ENCODE measurements around the gene FBXL3.
A peak's percentile ranks its signal among the peaks of the same experiment; 100 is the strongest.

Gene FBXL3

GRCh38 chr13:76991432-76991795, 35.5 kb downstream of the FBXL3 start:
- no peak for DNase-seq

GRCh38 chr13:76983676-76984075, 43.3 kb downstream of the FBXL3 start:
- no peak for DNase-seq
- TF ChIP-seq GATA1 (IDR thresholded peaks at IDR 0.05; ENCODE audit: low read depth, low read length), result no peak

More at GRCh38 chr13:76991432-76991795, 35.5 kb downstream of the FBXL3 start:
- TF ChIP-seq GATA1 (IDR thresholded peaks at IDR 0.05; ENCODE audit: low read depth, low read length) (no peak), POLR2A (IDR thresholded peaks at IDR 0.05; ENCODE audit: low read length) (no peak)

DNA sequence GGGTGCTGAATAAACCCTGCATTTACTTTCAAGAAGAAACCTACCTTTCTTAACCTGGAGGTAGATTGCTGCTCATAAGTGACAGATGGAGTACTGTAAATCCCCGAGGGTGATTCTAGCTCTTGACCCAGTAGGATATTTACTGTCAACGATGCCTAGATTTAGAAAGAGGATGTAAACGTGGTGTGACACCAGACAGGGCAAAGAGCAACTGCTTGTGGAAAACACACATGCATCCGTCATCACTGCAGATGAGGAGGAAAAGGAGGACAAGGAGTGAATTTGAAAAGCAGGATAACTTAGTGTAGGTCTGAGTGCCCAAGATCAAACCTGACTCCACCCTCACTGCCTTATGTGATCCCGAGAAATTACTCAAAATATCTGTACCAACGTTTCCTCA, 44.9 kb downstream of the FBXL3 start:
- TF ChIP-seq GATA1 (IDR thresholded peaks at IDR 0.05; ENCODE audit: low read depth, low read length) (no peak), POLR2A (IDR thresholded peaks at IDR 0.05; ENCODE audit: low read length) (no peak)
- DNase-seq, result no peak

- TF ChIP-seq POLR2A (IDR thresholded peaks at IDR 0.05; ENCODE audit: low read length) (no peak), GATA1 (IDR thresholded peaks at IDR 0.05; ENCODE audit: low read depth, low read length) (no peak)
- peak; percentile 73 to 85 for DNase-seq
Observed at GRCh38 chr13:76980075-76980718, 46.8 kb downstream of the FBXL3 start.

- no peak for DNase-seq
Observed at GRCh38 chr13:76976929-76977328, 50.0 kb downstream of the FBXL3 start.

DNA sequence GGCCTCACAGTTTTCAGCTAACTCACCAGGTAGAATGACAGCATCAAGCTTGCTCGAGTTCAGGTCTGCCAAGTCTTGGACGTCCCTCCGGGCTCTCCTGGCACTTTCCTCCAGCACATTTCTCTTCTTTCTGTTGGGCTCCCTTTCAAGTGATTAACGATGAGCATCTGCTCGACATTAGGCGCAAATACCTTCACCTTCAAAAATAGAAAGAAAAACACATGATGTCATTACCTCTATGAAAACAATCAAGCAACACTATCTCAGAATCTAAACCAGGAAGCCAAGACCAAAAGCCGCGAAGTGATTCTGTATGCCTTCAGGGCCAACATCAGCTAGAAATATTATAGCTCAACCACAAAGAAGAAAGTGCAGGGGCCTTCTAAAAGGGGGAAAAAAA, 50.5 kb downstream of the FBXL3 start:
- no peak for DNase-seq
- no peak for TF ChIP-seq POLR2A (IDR thresholded peaks at IDR 0.05; ENCODE audit: low read length)
- no peak for TF ChIP-seq GATA1 (IDR thresholded peaks at IDR 0.05; ENCODE audit: low read depth, low read length)

More at GRCh38 chr13:76976929-76977328, 50.0 kb downstream of the FBXL3 start:
- TF ChIP-seq GATA1 (IDR thresholded peaks at IDR 0.05; ENCODE audit: low read depth, low read length), result no peak

- DNase-seq, result no peak
- TF ChIP-seq POLR2A (IDR thresholded peaks at IDR 0.05; ENCODE audit: low read length) (no peak), GATA1 (IDR thresholded peaks at IDR 0.05; ENCODE audit: low read depth, low read length) (no peak)
Observed at GRCh38 chr13:76975863-76976262, 51.1 kb downstream of the FBXL3 start.

- no peak for DNase-seq
- TF ChIP-seq GATA1 (IDR thresholded peaks at IDR 0.05; ENCODE audit: low read depth, low read length) (no peak), POLR2A (IDR thresholded peaks at IDR 0.05; ENCODE audit: low read length) (no peak)
Observed at GRCh38 chr13:76974618-76974975, 52.4 kb downstream of the FBXL3 start.

DNA sequence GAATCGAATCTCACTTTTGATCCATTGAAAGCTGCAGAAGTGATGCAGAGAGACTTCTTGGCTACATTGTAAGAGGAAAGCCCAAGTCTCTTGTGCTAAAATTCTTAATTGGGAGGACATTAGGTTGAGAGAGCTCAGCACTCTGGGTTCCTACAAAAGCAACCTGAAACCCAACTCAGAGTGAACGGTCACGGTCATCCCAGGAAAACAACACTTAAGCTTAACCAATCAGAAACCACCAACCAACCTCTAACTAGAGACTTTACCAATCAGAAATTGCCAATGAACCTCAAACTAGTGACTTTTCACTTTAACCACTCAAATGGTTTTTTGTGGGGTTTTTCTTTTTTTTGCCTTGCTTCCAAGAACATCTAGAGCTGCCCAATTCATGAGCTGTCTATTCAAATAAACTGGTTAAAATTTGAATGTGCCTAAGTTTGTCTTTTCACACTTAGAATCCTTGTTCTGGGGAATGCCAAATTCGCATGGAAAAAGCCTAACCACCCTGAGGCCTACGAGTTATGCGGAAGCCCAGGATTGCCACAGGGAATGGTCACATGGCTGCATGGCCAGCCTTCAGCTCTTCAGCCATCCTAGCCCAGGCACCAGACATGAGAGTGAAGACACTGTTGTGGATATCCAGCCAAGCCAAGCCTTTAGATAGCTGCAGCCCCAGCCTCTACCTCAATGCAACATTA, 52.9 kb downstream of the FBXL3 start:
- no peak for DNase-seq
- TF ChIP-seq POLR2A (IDR thresholded peaks at IDR 0.05; ENCODE audit: low read length) (no peak), GATA1 (IDR thresholded peaks at IDR 0.05; ENCODE audit: low read depth, low read length) (no peak)

- no peak for TF ChIP-seq GATA1 (IDR thresholded peaks at IDR 0.05; ENCODE audit: low read depth, low read length)
- TF ChIP-seq POLR2A (IDR thresholded peaks at IDR 0.05; ENCODE audit: low read length), result no peak
- peak; percentile 71 to 79 for DNase-seq
Observed at GRCh38 chr13:76971851-76972829, 54.8 kb downstream of the FBXL3 start.

DNA sequence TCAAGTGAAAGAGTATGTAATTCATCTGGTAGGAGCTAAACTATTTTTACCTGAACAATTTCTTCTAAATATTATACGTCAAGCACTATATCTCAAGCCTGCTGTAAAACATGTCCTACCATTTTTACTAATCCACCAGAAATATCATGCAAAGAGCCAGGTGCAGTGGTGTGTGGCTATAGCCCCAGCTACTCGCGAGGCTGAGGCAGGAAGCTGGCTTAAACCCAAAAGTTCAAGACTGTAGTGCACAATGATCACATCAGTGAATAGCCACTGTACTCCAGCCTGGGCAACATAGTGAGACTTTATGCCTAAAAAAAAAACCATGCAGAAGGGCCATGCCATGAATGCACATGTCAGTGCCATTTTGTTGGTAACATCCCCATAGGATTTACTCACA, 55.7 kb downstream of the FBXL3 start:
- DNase-seq, result peak; percentile 21 to 34
- no peak for TF ChIP-seq POLR2A (IDR thresholded peaks at IDR 0.05; ENCODE audit: low read length)
- no peak for TF ChIP-seq GATA1 (IDR thresholded peaks at IDR 0.05; ENCODE audit: low read depth, low read length)

GRCh38 chr13:76969488-76970365, 57.2 kb downstream of the FBXL3 start:
- DNase-seq, result no peak

DNA sequence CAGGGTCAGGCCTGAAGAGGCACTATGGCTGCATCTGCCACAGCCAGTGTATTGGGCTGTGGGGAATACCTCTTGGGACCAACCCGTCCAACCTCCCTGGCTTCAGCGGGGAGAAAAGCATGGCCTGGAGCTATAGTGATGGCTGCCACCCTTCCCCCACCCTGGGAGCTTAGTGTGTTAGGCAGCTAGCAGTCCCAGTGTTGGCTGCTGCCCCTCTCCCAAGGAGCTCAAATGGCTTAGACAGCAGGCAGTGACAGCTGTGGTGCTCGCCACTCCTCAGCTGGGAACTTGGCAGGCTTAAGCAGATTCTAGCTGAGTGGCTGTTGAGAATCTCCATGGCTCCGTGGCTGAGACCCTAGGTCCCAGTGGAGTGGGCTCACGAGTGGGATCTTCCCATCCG, 58.9 kb downstream of the FBXL3 start:
- DNase-seq, result no peak
- TF ChIP-seq POLR2A (IDR thresholded peaks at IDR 0.05; ENCODE audit: low read length) (no peak), GATA1 (IDR thresholded peaks at IDR 0.05; ENCODE audit: low read depth, low read length) (no peak)

More at GRCh38 chr13:76969488-76970365, 57.2 kb downstream of the FBXL3 start:
- no peak for TF ChIP-seq POLR2A (IDR thresholded peaks at IDR 0.05; ENCODE audit: low read length)
- TF ChIP-seq GATA1 (IDR thresholded peaks at IDR 0.05; ENCODE audit: low read depth, low read length), result no peak
